ENCODE results near the gene CMTR1. TPM values are rescaled to one million over a fixed set of nuclear protein-coding genes. Genes with fewer than 3 reads are reported as not detected.

CMTR1 gene
- total RNA-seq, 2 experiments from 2014 or later = 32.3 to 42.8 TPM

GRCh38 chr6:37503309-37503965 lies 70.4 kb downstream of the CMTR1 start:
- H3K4me1 ChIP-seq (ENCODE audit: insufficient read depth, low read length, poor library complexity, severe bottlenecking) = peaks cover 51% of the 10 kb centered on the region
- peaks cover 9% of the 10 kb centered on the region; the same call in 1 of the 2 replicates for H3K79me2 ChIP-seq (ENCODE audit: insufficient read depth, low read depth, low read length)
- H3K4me2 ChIP-seq (ENCODE audit: low read length) = peak overlapping the region; percentile 58
- H3K9me3 ChIP-seq (ENCODE audit: low read length) = no peaks in the 10 kb centered on the region
- peak overlapping the region; percentile 20 for H3K27ac ChIP-seq (ENCODE audit: low read depth, low read length, poor library complexity, severe bottlenecking)
- H3K4me3 ChIP-seq (ENCODE audit: low read depth, low read length, poor library complexity, severe bottlenecking) = peak overlapping the region; percentile 9
- CTCF ChIA-PET (ENCODE audit: unreplicated experiment) = interaction anchor here (0.5 kb wide), 1 partner anchor 209 kb away, joined by 5 read pairs; no protein-coding TSS in a partner anchor
- H3K36me3 ChIP-seq (ENCODE audit: insufficient read depth, low read length) = no peaks in the 10 kb centered on the region
- no TSS peak for BruUV-seq (replicated peaks)
- H4K20me1 ChIP-seq (ENCODE audit: insufficient read depth, low read length) = no peaks in the 10 kb centered on the region
- peak; percentile 41 for DNase-seq (ENCODE audit: low spot score)
- POLR2A ChIA-PET = interaction anchor here (0.6 to 4.1 kb wide), 6 partner anchors 11 to 82 kb away, joined by 3 to 16 read pairs (median 4); no protein-coding TSS in a partner anchor
- peak overlapping the region; percentile 99 for H2AFZ ChIP-seq (ENCODE audit: low read length)
- TF ChIP-seq EZH2phosphoT487 (IDR thresholded peaks at IDR 0.05; ENCODE audit: borderline replicate concordance, low read depth, low read length) (no peak), CTCF (conservative IDR thresholded peaks at IDR 0.05; ENCODE audit: low read length) (no peak; the same call in 1 of the 2 replicates)
- intact Hi-C loops (cut with micrococcal nuclease; ENCODE audit: unreplicated experiment) = no loop called here
- no peaks in the 10 kb centered on the region for H3K9me2 ChIP-seq (ENCODE audit: insufficient read depth, low read length)

DNA sequence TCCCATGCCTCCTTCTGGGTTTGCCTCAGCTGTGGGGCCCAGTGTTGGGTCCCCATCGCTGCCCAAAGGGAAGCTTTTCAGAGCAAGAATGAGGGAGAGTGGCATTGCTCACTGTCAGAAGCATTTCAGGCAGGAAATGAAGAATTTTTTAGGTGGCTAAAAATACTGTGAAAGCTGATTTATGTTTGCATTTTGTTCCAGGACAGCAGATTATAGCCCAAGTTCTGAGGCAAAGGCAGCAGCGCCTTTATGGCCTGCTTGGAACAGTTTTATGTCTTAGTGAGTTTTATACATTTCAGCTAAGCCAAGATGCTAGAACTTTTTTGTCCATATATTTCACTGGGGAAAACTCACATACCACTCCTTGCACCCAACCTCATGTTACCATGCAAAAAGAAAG lies 71.0 kb downstream of the CMTR1 start:
- intact Hi-C loops (cut with micrococcal nuclease; ENCODE audit: unreplicated experiment) = no loop called here
- H3K9me3 ChIP-seq (ENCODE audit: low read length) = no peaks in the 10 kb centered on the region
- H3K36me3 ChIP-seq (ENCODE audit: insufficient read depth, low read length) = no peaks in the 10 kb centered on the region
- no peaks in the 10 kb centered on the region for H3K9me2 ChIP-seq (ENCODE audit: insufficient read depth, low read length)
- ChIA-PET CTCF (ENCODE audit: unreplicated experiment) (interaction anchor here (0.5 kb wide), 1 partner anchor 210 kb away, joined by 5 read pairs; no protein-coding TSS in a partner anchor), POLR2A (interaction anchor here (0.7 to 4.1 kb wide), 5 partner anchors 12 to 69 kb away, joined by 3 to 16 read pairs (median 4); no protein-coding TSS in a partner anchor)
- H3K4me3 ChIP-seq (ENCODE audit: low read depth, low read length, poor library complexity, severe bottlenecking) = peak overlapping the region; percentile 9
- peaks cover 5% of the 10 kb centered on the region; the same call in 1 of the 2 replicates for H3K79me2 ChIP-seq (ENCODE audit: insufficient read depth, low read depth, low read length)
- peak; percentile 23 for DNase-seq (ENCODE audit: low spot score)
- peak overlapping the region; percentile 99 for H2AFZ ChIP-seq (ENCODE audit: low read length)
- BruUV-seq (replicated peaks) = no TSS peak
- H4K20me1 ChIP-seq (ENCODE audit: insufficient read depth, low read length) = no peaks in the 10 kb centered on the region
- H3K4me1 ChIP-seq (ENCODE audit: insufficient read depth, low read length, poor library complexity, severe bottlenecking) = peaks cover 45% of the 10 kb centered on the region
- peak overlapping the region; percentile 11 for H3K27ac ChIP-seq (ENCODE audit: low read depth, low read length, poor library complexity, severe bottlenecking)
- H3K4me2 ChIP-seq (ENCODE audit: low read length) = peak overlapping the region; percentile 58
- TF ChIP-seq CTCF (conservative IDR thresholded peaks at IDR 0.05; ENCODE audit: low read length) = no peak
- TF ChIP-seq EZH2phosphoT487 (IDR thresholded peaks at IDR 0.05; ENCODE audit: borderline replicate concordance, low read depth, low read length) = no peak

- Histone ChIP-seq H4K20me1 (ENCODE audit: insufficient read depth, low read length) (no peaks in the 10 kb centered on the region), H3K79me2 (ENCODE audit: insufficient read depth, low read depth, low read length) (no peaks in the 10 kb centered on the region), H3K36me3 (ENCODE audit: insufficient read depth, low read length) (no peaks in the 10 kb centered on the region), H3K4me2 (ENCODE audit: low read length) (no peak overlapping the region), H3K9me3 (ENCODE audit: low read length) (no peaks in the 10 kb centered on the region), H2AFZ (ENCODE audit: low read length) (no peak overlapping the region), H3K4me1 (ENCODE audit: insufficient read depth, low read length, poor library complexity, severe bottlenecking) (peaks cover 38% of the 10 kb centered on the region), H3K27ac (ENCODE audit: low read depth, low read length, poor library complexity, severe bottlenecking) (no peak overlapping the region), H3K9me2 (ENCODE audit: insufficient read depth, low read length) (no peaks in the 10 kb centered on the region), H3K4me3 (ENCODE audit: low read depth, low read length, poor library complexity, severe bottlenecking) (no peak overlapping the region)
- BruUV-seq (replicated peaks) = no TSS peak
- CTCF ChIA-PET (ENCODE audit: unreplicated experiment) = no interaction called here
- no peak for DNase-seq (ENCODE audit: low spot score)
- POLR2A ChIA-PET = interaction anchor here (4.1 kb wide), 1 partner anchor 10 kb away, joined by 16 read pairs; no protein-coding TSS in a partner anchor
- no peak for TF ChIP-seq CTCF (conservative IDR thresholded peaks at IDR 0.05; ENCODE audit: low read length)
- no peak for TF ChIP-seq EZH2phosphoT487 (IDR thresholded peaks at IDR 0.05; ENCODE audit: borderline replicate concordance, low read depth, low read length)
- intact Hi-C loops (cut with micrococcal nuclease; ENCODE audit: unreplicated experiment) = no loop called here
These were observed 73.5 kb downstream of the CMTR1 start for GRCh38 chr6:37506479-37506878.
